Measurements from ENCODE around the gene MACROH2A2. TPM values are rescaled to one million over a fixed set of nuclear protein-coding genes. Genes with fewer than 3 reads are reported as not detected.

The MACROH2A2 gene
- total RNA-seq: 4.6 and 5.7 TPM in 2 replicates

DNA sequence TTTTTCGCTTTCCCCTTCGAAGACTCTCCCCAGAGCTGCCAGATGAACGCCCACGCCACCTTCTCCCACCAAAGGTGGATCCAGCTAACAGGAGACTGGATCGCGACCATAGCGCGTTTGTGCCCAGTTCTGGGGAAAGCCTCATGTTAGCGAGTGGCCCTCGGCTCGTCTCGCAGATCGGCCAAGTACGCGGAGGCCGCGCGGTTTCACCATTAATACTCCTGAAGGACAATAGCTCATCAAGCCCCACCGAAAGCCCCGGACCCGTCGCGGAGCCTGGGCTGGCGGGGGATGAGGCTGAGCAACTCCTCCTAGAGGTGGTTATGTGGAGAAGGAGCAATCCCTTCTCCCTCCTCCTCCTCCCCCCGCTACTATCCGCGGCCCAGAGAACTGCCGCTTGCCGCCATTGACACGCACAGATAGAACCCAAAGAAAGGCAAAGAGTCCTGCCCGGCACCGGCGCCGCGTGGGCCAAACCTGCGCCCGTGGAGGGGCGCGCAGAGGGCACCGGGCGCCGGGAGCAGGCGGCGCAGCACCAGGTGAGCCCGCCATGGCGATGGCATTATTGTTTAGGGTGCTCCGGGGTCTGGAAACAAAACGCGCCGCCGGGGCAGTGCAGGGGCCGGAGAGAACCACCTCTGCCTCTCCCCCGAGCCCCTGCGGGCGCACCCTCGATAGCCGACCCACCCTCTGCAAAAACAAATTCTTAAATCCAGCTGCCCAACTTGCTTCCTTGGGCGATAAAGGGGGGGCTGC is at the start of gene MACROH2A2:
TSS of gene MACROH2A2 (plus strand) at position 385 of the 756 bp plus-strand sequence. CDS start 22,813 bp downstream, outside the sequence.

DNA sequence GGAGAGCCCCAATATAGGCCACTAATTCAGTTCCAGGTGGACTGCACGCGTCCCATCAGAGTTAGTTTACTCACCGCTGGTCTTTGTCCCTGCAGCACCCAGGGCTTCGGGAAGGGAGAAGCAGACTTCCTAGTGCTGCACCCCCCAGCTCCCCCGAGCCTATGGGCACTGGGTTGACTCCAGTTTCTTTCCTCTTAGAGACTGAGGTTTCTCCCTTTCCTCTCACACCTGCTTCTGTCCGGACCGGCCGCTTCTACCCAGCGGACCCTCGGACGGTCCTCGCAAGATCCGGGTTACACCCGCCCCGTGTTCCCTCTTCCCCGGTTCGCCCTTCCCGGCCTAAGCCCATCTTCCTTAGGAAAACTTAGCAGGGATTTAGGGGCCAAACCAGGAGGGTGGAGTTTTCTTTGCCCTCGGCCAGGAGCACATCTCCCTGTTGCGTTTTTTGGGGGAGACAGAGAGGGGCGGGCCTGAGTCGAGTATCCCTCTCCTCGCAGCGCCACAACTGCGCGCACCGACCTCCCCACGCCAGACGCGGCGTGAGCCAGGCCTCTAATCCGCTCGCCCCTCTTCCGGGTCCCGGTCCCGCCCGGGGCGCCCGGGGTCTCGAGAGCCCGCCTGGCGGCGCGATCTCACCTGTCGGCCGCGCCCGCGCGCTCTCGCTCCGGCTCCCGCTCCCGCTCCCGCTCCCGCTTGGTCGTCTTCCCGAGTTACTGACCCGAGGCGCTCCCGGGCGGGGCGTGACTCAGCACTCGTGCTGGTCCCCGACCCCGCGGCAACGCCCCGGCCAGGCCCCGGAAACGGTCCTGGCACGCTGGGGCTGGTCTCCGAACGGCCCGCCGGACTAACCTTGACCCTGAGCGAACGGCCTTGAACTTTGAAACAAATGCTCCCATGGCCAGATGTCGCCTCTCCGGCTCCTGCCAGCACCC is 79.7 kb downstream of the MACROH2A2 start, which contains the start of gene AIFM2:
TSS of gene AIFM2 (minus strand) at position 728 of the 932 bp plus-strand sequence. CDS start 8,741 bp downstream, outside the sequence.

DNA sequence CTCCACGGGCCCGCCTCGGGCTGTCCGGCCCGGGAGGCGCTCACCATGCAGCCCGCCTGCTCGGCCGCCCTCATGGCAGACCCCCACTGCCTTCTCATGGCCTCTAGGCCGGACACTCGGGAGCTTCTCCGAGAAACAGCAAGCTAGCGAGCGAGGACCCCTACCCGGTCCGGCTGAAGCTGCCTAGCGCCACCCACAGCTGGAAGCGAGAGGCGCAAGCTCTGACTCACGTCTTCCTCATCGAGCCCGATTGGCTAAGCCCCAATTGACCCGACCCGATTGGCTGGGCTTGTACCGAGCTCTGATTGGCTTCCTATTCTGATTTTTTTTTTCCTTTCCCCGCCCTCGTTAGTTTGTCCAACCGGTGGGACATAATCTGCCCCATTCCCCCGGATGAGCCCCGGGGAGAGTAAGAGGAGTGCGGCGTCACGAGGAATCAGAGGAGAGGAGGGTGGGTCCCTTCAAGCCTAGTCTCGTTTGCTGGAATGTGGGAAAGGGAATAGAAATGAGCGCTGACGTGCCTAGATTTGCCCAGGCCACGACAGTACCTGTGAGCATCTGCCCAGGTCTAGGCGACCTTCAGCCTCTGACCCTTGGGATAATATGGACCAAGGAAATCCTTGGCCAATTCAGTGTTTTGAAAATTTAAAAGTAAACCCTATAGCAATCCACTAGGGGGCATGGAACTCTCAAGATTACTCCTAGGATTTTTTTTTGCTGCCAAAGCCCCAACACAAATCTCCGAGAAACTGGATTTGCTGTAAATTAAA is 94.0 kb downstream of the MACROH2A2 start, which contains the start of gene TYSND1:
TSS of gene TYSND1 (minus strand) at position 212 of the 770 bp plus-strand sequence. CDS start at position 98, 114 bp downstream.

Other genes with a start within 250 kb of the MACROH2A2 start
- 9.0 and 11.5 TPM in 2 replicates for gene AIFM2, start 80.0 kb downstream of the MACROH2A2 start, total RNA-seq
- 8.6 and 14.0 TPM in 2 replicates for gene TYSND1, start 93.9 kb downstream of the MACROH2A2 start, total RNA-seq
- gene SAR1A, start 117.7 kb downstream of the MACROH2A2 start, total RNA-seq: 169 and 234 TPM in 2 replicates
- gene PPA1, start 180.6 kb downstream of the MACROH2A2 start, total RNA-seq: 143 TPM in 2 replicates
- not detected in 2 replicates for gene NPFFR1, start 231.2 kb downstream of the MACROH2A2 start, total RNA-seq